DMS79 treated with DMSO at 0.1 percent for 48 hours (cell line): ENCODE measurements around the gene FN3K.
A peak's percentile ranks its signal among the peaks of the same experiment; 100 is the strongest.
"Not testable (repeated sequence)": the region's sequence is repeated elsewhere in the genome, so short reads cannot be mapped to it uniquely, and the experiment has no call there.

Experiments
- DNase-seq: peaks from one replicate; lab custom pipeline; 2025; lab: John Stamatoyannopoulos, UW

Gene FN3K

DNA sequence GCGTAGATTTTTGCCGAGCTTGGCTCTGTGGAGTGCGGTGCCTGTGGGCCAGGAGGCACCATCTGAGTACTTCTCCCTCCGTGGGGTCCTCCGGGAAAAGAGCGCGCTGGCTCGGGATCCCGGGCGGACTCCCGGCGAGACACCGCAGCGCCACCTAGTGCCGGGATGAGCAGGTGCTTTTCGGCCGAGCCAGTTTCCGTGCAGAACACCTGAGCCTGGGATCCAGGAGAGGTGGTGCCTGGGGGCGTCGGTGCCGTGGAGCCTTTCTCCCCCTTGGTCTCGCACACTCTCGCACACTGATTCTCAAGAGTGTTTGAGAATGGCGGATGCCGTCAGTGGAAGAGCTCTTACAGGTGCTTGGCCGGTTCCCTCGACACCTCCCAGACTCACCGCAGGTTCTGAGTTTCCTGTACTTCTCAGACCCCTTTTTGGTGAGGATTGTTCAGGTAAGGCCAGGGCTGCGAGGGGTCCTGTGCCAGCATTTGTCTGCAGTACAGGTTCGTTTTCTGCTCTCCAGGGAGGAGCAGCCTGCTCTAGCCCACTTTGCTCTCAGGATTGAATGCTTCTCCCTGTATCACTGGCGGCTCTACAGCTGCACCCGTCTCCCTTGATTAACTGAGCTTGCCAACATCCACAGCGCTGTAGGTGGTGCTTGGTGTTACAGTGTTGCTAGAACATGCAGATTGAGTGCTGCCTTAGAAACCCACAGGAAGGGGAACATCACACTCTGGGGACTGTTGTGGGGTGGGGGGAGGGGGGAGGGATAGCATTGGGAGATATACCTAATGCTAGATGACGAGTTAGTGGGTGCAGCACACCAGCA, 39.8 kb downstream of the FN3K start:
- no peak for DNase-seq

DNA sequence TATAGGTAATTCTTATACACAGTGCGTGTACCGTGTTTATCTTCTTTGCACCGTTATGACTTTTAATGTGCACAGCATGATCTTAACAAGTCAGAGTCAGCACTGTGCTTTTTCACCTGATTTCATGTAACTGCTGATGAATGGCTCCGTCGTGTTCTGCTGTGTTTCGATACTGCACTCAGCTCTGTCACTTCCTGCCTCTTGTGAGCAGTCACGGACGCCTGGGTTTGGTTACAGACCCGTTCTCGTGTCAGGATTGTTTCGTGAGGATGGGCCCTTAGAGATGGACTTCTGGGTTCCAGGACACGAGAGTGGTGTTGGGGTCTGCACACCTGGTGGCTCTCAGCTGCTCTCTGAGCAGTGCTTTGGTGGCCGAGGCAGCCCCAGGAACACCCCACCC, 41.0 kb downstream of the FN3K start:
- DNase-seq, result no peak

DNA sequence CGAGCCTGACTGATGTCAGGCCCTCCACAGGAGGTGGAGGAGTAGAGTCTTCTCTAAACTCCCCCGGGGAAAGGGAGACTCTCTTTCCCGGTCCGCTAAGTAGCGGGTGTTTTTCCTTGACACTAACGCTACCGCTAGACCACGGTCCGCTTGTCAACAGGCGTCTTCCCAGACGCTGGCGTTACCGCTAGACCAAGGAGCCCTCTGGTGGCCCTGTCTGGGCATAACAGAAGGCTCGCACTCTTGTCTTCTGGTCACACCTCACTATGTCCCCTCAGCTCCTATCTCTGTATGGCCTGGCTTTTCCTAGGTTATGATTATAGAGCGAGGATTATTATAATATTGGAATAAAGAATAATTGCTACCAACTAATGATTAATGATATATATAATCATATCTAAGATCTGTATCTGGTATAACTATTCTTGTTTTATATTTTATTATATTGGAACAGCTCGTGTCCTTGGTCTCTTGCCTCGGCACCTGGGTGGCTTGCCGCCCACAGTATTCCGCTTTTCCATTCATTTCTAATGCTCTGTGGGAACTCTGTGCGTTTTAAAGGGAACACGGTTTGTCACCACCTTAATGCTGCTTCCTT, 42.5 kb downstream of the FN3K start:
- not testable (repeated sequence) for DNase-seq

DNA sequence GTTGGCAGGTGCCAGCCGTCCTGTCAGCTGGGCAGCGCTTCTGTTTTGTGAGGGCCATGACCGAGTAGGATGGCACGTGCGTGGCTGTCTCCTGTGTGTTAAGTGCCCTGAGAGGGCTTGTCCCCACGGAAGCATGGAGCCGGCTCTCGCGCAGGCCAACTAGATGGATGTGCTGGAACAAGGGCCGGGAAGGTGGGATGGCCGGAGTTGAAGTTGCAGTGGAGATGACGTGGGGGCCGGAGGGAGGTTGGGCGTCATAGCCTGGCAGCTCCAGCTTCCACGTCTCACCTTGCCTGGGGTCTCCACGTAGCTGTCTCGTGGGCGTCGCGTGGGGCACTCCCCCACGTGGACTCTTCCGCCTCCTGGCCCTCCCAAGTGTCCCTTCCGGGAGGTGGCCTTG, 44.1 kb downstream of the FN3K start:
- no peak for DNase-seq

DNA sequence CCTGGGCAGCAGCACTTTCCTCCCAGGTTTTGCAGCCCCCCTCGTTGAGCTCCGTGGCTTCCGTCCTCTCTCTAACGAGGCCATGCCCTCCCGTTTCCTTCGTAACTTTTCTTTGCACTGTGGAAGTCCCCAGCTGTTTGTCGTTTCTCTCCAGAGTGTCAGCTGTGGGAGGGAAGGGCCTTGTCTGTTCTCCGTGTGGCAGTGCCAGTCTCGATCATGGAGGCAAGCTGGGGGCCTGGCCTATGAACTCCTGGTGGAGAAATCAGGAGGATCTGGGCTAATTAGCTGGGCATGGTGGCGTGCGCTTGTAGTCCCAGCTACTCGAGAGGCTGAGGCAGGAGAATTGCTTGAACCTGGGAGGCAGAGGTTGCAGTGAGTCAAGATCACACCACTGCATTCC, 44.8 kb downstream of the FN3K start:
- no peak for DNase-seq

DNA sequence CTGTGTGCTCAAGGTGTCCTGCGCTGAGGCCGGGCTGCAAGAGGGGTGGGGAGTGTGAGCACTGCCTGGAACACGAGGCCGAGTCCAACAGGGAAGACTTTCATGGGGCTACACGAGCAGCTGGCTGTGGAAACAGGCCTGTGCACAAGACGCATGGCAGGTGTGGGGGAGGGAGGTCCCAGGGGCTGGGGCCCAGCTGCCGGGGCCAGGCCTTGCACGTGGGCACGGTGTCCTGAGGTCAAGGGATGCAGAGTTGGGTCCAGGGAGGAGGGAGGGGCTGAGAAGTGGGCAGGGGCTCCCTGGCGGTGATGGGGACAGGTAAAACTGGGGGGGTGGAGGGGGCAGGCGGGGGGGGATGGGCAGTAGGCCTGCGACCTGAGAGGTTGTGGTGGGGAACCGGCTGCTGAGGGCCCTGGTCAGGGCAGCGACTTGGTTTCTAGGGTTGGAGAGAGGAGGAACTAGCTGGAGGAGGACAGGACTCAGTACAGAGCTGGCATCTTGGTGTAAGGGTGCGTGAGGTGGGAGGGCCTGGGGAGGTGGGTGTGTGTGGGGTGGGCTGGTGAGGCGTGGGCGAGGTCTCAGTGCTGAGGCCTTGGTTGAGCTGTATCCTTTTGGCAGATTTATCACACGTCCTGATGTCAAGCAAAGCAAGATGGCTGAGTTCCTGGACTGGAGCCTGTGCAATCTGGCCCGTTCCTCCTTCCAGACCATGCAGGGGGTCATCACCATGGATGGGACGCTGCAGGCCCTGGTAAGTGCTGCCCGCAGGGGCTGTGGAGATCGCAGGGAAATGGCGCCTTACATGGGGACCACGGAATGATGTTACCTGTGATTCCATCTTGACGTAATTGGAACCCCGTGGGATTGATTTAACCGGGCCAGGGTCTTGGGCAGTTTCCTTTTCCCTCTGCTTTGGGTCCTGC, 45.8 kb downstream of the FN3K start:
- no peak for DNase-seq

DNA sequence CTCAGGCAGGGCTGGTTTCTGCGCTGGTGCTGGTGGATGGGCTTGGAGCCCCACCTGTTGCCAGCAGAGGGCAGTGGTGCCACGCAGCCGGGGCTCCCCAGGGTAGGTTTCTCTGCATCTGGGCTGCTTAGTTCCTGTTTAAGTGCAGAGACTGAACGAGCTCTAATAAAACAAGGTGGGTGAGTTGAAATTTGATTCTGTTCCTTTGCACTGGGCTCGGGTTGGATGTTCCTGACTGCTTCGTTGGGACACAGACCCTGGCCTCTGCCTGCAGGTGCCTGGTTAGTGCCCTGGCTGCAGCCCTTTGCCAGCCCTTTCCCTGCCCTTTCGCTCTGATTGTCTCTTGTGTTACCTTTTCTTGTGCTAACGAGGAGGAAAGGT, 46.5 kb downstream of the FN3K start:
- peak; percentile 75 for DNase-seq

DNA sequence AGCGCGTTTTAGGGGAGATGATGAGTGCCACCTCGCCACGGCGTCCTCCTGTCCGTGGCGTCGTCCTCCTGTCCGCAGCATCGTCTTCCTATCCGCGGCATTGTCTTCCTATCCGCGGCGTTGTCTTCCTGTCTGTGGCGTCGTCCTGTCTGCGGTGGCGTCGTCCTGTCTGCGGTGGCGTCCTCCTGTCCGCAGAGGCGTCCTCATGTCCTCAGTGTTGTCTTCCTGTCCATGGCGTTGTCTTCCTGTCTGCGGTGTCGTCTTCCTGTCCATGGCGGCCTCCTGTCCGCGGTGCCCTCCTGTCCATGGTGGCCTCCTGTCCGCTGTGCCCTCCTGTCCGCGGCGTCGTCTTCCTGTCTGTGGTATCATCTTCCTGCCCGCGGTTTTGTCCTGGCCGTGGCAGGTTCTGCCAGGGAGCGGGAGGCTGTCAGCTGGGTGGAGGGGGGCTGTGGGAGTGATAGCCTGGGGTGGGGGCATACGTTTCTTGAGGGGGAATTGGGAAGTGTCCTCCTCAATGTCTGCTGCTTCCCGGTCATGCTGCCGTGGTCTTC, 47.3 kb downstream of the FN3K start:
- DNase-seq, result no peak

DNA sequence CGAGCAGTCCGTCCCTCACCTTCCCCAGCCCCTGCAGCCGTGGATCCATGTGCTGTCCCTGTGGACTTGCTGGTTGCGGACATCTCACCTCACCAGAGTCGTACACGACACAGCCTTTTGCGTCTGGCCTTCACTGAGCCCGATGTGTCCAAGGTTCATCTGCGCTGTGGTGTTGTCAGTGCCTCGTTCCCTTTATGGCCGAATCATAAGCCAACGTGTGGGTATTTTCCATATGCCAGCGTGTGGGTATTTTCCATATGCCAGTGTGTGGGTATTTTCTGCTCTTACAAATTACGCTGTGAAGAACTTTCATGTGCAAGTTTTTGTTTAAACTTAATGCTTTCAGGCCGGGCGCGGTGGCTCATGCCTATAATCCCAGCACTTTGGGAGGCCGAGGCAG, 48.1 kb downstream of the FN3K start:
- DNase-seq, result no peak

DNA sequence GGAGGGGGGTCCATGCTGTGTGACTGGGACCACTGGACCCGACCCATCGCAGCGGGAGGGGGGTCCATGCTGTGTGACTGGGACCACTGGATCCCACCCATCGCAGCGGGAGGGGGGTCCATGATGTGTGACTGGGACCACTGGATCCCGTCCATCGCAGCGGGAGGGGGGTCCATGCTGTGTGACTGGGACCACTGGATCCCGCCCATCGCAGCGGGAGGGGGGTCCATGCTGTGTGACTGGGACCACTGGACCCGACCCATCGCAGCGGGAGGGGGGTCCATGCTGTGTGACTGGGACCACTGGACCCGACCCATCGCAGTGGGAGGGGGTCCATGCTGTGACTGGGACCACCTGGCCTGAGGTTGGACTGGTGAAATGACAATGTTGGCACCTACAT, 50.2 kb downstream of the FN3K start:
- not testable (repeated sequence) for DNase-seq

DNA sequence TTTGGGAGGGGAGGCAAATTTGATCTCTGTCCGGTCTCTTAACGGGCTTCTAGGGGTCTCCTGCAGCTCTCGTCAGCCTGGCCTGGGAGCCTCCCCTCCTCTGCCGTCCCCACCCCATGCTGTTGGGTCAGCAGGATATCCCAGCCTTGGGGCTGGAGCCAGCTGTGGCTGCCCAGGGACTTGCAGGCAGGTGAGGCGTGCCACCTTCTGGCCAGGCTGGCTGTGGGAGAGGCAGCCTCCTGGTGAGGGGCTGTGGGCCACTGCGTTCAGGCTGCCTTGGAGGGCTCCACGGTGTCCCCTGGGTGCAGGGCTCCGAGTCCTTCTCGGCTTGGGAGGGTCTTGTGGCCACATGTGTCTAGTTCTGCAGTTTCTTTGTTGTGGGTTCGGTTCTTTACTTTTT, 51.0 kb downstream of the FN3K start:
- no peak for DNase-seq

DNA sequence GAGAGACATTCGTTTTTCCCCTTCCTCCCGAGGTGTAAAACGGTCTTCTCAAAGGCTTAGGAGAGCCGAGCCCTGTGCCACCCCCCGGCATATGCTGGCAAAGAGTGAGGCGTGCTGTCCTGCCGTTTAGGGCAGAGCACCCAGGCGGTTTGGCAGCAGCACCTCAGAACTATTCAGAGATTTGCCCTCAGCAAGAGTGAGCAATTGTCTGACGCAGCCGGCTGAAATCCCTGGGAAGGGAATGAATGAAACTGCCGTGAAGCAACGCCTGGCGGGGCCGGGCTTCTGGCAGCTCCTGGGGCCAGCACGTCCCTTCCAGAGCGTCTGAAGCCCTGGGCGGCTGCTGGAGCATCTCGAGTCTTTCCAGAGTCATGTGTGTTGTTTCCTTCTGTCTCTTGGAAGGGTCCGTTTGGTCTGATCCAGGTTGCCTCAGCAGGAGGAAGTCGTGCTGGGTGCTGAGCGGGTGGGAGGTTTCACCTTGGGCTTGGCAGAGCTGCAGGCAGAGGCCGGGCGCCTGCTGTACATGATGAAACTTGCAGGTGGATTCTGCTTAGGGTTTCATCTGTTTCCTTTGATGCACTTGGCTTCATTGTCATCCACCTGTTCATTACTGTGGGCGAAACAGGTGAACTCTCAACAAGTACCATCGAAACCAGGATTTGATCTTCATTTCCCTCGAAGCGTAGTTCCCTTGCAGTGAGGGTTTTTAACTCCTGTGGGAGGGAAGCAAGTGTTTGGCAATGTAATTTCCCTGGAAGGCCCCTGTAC, 51.9 kb downstream of the FN3K start:
- peak; percentile 83 for DNase-seq

DNA sequence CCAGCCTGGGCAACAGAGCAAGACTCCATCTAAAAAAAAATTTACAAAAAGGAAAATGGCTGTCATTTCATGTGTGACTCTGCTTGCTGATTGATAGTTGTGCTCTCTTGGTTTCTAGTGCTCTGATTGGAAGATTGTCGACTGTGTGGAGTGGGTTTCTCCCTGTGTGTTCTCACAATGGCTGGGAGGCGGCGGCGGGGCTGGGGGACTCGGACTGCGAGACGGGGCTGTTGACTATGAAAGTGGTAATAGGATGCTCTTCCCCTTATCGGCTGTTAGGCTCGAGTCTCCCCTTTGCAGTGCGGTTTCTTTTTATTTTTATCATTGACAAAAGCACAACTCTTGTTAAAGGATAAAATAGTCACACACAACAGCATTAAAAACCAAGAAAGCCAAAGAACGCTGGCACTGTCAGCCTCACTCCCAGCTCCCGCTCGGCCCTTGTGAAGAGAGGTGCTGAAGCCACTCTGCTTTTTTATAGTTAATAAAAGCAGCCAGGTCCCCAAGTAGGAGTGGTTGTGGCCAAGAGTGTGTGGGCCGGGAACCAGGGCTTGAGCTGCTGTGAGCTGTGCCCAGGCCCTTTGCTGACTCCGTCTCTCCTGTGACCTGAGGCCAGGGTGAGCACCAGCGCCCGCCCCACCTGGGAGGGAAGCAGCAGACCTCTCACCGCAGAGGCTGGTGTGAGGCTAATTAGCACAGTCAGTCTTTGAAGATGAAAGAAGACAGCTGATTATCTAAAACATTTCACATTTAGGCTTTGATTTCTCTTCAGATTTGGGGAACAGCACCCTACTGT, 53.0 kb downstream of the FN3K start:
- peak; percentile 14 for DNase-seq

DNA sequence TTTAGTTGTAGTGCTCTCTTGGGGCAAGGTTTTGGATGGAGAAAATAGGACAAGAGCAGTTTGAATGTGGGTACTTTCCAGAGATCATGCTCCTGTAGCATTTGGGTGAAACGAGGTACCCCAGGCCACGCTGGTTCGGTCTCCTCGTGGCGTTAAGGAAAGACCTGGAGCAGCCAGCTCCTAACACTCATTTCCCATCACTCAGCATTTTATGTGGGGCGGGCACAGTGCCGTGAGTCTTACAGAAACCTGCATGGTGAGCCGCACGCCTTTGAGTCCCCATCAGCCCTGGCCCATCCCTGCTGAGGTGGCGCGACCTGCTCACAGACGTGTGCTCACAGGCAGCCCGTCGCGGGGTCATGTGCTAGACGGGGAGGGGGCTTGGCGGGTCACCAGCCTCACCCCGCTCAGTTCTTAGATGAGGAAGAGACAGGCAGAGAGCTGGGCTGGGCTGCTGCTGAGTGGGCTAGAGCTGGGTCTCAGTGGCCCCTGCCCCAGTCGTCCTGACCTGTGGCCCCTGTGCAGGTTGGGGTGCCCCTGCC, 53.7 kb downstream of the FN3K start:
- DNase-seq, result peak; percentile 15

DNA sequence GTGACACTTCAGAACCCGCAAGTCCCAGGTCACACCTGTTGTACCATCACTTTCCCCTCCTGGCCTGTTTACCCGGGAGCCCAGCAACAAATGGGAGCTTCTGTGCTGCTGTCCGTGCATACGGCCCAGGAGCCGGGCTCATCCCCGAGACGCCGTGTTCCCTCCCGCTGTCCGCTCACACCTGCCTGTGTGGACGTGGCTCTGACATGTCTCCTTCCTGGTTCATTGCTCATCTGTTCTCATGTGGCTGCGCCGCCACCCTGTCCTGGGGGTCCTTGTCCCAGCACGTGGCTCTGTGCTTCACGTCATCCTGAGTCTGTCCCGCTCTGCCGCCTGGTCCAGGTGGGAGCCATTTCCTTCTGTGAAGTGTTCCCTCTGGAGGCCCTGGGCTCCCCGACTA, 54.4 kb downstream of the FN3K start:
- no peak for DNase-seq

DNA sequence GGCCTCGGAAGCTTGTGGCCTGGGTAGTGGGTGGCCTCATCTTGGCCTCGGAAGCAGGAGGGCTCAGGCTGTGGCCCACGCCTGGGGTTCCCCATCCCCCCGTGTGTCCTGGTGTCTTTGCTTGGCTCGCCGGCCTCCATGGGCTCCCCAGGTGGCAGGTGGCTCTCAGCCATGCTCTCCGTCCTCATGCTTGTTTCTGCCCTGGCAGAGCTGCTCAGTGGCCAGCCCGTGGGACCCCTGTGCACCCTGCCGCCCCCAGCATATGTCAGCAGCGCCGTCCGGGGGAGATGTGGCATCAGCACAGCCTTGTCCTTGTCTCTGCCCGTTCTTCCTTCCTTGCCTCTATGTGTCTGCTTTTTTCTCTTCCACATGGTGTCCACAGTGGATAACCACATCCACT, 55.0 kb downstream of the FN3K start:
- DNase-seq, result no peak

DNA sequence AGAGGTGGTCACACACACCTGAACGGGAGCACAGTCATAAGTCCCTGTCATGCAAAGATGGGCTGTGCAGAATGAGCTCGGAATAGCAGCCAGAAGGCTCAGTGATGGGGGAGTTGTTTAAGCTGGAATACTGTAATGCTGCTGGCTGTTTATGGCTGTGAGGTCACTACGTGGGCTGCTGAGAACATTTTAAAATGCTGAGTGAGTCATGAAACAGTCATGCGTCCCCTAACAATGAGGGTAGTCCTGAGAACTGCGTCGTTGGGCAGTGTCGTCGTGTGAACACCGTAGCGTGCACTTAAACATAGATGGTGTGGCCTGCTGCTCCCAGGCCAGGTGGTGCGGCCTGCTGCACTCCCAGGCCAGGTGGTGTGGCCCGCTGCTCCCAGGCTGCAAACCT, 56.1 kb downstream of the FN3K start:
- no peak for DNase-seq

DNA sequence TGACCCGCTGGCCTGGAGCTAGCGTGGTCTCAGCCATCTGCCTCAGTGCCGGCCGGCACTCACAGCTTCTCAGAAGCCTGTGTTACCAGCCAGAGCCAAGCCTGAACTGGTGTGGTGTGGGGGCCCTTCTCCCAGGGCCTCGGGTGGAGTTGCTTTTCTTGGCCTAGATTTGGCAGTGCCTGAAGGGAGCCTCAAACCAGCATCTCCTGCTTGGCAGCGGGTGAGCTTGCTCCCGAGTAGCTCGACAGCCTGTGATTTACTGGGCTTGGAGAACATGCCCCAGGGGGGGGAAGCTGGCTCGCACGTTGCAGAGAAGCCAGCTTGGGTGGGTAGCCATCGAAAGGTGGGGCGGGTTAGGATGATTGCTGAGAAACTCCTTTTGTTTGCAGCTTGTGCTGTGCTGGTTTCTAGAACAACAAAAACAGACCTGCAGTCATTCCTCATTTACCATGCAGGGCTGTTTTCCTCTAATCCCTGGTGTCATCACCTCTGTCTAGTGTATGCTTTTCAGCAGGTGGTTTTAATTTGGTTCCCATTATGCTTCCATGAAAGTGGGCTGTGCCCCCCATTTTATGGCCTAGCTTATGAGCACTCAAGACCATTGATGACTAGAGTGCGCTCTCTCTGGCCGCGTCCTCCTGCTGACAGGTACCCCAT, 58.7 kb downstream of the FN3K start:
- no peak for DNase-seq

DNA sequence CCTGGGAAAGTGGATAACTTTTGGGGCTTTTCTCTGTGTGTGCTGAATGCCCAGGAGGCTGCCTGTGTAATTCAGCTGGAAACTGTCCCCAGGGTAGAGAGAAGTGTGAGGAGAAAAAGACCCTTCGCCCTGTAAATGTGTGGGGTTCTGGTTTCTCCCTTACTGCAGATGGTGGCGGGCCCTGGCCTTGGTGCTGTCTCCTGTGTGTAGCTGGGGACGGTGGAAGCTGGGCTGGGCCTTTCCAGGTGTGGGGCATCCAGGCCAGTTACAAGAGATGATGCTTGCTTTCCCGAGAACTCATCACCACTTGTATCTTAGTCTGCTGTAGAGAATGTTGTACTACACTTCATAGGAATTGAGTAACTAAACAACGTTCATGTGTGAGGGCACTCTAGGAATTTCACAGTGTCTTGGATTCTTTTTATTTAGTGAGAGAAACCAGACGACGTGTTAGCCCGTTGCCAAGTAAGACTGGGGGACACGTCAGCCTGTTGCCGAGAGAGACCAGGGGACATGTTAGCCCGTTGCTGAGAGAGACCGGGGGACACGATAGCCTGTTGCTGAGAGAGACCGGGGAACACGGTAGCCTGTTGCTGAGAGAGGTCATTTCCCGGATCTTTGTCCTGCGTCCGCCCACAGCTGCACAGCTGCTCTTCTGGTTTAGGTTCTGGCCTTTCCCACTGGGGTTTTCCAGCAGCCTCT, 59.5 kb downstream of the FN3K start:
- no peak for DNase-seq
